HS-27A (cell line): ENCODE measurements around the gene EIF4A3.

Source experiments
- DNase-seq: peaks from one replicate; pipeline ENCODE4 v3.0.0-alpha.2; 2012; ENCODE audit warnings: low read depth, missing footprints

The EIF4A3 gene

DNA sequence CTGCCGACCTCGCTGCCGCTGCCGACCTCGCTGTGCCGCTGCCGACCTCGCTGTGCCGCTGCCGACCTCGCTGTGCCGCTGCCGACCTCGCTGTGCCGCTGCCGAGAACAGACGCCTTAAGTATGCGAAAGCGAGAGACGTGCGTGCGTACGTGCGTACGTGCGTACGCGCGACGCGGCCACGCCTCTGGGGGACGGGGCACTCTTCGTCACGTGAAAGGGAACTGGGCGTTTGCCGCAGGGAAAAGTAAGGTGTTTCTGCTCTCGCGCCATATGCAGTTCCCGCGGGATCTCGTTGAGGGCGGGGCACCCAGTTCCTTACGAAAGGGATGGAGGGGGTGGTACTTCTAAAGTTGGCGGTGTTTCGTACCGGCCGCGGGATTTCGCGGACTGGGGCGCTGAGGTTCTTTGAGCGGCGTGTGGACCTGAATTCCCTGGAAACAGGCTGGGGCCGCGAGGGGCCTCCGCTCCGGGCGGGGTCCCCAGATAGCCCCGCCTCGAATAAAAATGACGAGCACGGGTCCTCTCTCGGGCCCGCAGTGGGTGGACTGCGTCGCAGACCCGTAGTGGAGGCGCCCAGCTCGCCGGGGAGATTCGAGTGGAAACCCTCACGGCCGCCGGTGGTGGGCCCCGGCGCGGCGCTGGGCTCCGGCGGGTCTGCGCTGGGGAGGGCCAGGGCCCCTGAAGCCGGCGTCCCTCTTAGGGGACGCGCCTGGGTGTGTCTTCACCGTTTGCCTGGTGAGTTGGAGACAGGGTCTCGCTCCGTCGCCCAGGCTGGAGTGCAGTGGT, at the start of gene EIF4A3:
EIF4A3 (minus strand) TSS at position 94 of the 788 bp plus-strand sequence. CDS start 167 bp downstream, outside the sequence.
- peak; percentile 84 for DNase-seq

DNA sequence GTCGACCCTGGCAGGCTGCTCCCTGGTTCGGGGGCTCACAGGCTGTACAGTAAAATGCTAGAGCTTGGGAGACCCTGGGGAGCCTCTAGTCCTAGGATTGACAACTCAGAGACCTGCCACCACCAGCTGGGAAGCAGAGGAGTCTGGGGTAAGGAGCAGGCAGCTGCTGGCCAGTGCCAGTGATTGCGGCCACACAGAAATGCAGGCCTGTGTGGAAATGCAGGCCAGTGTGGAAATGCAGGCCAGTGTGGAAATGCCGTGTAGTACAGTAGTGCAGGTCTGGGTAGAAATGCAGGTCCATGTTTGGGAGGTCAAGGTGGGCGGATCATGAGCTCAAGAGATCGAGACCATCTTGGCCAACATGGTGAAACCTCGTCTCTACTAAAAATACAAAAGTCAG, 49.7 kb upstream of the EIF4A3 start:
- no peak for DNase-seq

DNA sequence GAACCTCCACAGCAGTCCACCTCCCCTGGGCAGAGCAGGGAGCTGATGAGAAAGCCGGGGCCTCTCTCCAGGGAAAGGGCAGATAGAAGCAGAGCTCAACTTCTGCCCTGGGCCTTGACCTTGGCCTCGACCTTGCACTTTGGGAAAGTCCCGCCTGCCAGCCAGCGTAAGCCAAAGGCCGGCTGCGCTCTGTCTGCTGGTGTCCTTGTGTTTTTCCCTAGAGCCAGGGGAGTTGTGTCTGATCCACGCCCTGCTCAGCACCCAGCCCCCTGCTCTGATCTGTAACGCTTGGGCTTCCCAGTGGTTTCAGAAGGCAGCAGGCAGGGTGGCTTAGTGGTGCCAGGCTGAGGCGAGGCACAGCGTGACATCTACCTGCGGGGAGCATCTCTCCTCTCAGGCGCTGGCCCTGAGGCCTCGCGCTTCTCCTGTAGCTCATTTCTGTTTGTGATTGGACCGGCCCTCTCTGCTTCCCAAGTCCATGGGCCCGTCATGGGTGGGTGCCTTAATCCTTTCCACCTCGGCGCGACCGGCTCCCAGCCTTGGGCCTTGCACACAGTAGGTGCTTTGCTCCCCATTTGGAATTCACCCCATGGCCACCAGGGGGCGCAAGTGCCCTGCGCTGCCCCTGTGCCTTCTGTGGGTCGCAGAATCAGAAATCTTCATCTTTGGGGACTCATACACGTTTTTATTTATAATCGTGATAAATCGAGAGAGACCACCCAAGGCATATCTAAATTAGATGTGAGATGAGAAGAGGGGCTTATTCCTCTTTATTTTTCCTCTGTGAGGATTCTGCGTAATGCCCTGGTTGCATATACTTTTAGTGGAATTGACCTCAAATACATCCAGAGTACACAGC, 49.0 kb upstream of the EIF4A3 start:
- DNase-seq: no peak

DNA sequence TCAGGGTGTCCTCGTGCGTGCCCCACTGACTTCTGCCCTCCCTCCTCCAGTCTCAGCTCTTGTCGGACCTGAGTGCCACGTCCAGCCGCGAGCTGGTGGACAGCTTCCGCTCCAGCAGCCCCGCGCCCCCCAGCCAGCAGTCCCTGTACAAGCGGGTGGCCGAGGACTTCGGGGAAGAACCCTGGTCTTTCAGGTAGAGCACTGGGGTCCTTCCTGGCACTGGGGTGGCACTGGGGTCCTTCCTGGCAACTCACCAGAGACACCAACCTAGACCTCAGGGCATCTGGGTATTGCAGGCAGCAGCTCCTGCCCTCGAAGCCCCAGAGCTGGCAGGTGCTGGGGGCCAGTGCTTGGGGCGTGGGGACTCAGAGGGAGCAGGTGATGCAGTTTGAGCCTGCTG, 48.2 kb upstream of the EIF4A3 start:
- no peak for DNase-seq

DNA sequence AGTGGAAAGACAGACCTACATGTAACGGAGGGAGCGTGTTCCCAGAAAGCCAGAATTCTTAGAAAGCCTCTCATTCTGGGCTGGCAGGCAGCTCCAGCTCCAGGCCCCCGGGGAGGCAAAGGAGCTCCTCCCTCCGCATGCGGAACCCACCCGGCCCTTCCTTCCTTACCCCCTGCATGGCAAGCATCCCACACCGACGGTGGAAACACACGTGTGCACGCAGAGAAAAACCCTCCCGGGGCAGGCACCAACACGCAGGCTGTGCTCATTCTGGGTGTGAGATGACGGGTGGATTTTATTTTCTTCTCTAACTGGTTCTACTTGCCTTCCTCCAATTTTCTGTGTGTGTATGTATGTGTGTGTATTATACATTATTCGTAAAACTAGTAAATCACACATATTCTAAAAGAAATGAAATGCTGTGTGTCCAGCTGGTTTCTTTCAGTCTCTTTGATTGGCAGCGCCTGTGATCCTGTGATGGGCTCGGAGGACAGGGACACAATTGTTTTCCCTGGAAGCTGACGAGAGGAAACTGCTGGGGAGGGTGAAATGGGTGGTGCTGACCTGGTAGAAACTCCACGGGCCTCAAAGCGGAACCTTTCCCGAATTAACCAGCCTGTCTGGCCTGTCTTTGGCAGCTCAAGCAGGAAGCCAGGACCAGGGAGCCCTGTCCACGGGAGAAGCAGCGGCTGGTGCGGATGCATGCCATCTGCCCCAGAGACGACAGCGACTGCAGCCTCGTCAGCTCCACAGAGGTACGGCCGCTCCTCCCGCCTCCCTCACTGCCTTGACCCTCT, 45.1 kb upstream of the EIF4A3 start:
- no peak for DNase-seq

DNA sequence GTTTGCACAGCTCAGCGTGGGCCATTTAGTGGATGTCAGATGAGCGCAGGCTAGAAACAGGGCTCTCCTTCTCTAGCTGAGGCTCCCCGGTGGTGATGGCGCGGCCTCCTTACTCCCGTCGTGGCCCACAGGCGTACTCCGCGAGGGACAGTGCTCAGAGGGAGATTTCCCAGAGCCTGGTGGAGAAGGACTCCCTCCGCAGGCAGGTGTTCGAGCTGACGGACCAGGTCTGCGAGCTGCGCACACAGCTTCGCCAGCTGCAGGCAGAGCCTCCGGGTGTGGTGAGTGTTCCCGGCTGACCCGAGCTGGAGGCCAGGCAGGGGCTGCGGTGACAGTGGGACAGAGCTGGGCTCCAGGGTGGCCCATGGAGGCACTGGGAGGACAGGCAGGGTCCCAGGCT, 44.3 kb upstream of the EIF4A3 start:
- no peak for DNase-seq

DNA sequence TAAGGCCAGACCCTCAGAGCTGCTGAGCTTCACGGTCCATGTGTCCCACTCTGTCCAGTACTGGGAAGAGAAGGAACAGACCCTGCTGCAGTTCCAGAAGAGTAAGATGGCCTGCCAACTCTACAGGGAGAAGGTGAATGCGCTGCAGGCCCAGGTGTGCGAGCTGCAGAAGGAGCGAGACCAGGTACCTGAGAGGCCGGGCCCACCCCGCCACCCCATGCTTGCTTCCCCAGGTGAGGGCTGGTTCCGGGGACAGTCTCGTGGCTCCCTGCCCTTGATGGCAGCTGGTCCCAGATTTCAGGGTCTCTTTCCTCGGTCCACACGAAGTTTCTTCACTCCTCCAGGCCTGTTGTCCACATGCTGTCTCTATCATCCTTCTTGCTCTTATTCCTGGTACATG, 43.8 kb upstream of the EIF4A3 start:
- DNase-seq: no peak

DNA sequence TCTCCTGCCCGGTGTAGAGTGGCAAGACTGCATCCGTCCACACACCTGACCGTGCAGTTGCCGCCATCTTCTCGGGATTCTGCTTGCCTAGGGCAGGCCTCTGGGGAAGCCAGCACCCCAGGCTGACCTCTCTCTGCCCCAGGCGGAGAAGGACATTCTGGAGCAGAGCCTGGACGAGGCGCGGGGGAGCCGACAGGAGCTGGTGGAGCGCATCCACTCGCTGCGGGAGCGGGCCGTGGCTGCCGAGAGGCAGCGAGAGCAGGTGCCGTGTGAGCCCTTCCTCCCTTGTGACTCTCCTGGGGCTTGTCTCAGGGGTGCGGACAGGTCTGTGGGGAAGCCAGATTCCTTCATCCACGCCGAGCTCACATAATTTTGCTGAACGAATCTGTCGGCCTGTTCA, 42.7 kb upstream of the EIF4A3 start:
- no peak for DNase-seq

DNA sequence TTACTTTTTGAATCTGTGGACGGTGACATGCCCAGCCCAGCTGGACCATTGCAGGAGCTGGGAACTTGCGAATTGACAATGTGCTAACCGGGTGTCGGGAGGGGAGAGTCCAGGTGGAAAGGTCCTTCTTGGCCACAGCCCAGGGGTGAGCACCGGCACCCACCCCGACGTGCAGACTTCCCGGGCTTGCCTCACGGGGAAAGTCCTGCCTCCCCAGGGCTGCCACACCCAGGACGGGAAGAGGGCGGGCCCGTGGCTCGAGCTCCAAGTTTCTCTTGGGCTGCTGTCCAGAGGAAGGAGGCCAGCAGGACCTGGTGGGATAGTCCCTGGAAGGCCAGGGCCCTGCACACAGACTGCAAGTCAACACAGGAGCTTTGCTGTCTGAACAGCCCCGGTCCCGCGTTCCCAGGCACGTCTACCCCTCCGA, 40.6 kb upstream of the EIF4A3 start:
- DNase-seq: no peak

DNA sequence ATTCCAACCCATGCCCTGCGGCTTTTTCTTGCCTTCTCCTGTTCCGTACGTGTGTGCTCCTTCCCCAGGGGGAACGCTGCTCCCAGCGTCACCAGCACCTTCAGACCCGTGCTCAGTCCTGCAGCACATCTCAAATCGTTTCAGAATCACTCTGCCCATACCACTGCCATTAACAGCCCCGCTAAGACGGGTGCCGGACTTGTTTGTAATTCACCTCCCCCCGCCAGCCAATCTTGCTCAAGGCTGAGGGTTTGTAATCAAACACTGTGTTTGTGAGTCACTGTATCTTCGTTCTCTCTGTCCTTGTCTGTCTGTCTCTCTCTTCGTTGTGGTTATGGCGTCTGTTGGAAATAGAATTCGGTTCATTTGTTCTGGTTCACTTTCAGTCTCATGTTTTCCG, 40.2 kb upstream of the EIF4A3 start:
- no peak for DNase-seq

DNA sequence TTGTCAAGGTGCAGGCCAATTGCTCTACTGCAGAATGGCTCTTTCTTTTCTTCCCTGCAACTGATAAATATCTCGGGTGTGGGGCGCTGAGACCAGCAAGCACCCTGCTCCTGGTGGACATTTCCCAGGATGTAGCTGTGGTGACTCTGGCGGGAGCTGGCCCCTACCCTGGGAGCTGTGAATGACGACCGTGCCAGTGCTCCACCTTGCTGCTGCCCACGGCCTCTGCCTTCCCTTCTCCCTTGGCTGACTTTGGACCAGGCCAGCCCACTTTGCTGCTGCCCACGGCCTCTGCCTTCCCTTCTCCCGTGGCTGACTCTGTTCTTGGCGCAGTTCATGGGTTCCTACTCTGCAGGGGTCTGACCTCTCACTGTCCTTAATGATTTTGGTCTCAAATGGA, 39.0 kb upstream of the EIF4A3 start:
- no peak for DNase-seq

DNA sequence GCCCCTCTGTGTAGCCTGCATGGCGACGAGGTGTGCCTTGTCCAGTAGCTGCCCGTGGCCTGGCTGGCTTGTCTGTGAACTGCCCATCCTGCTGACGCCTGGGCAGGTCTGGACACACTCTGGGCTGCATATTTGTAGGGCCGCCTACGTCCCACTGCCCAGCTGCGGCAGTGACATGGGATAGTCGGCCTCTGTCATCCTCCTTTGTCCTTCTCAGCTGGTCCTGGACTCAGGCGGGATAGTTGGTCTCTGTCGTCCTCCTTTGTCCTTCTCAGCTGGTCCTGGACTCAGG, 37.4 kb upstream of the EIF4A3 start:
- no peak for DNase-seq

DNA sequence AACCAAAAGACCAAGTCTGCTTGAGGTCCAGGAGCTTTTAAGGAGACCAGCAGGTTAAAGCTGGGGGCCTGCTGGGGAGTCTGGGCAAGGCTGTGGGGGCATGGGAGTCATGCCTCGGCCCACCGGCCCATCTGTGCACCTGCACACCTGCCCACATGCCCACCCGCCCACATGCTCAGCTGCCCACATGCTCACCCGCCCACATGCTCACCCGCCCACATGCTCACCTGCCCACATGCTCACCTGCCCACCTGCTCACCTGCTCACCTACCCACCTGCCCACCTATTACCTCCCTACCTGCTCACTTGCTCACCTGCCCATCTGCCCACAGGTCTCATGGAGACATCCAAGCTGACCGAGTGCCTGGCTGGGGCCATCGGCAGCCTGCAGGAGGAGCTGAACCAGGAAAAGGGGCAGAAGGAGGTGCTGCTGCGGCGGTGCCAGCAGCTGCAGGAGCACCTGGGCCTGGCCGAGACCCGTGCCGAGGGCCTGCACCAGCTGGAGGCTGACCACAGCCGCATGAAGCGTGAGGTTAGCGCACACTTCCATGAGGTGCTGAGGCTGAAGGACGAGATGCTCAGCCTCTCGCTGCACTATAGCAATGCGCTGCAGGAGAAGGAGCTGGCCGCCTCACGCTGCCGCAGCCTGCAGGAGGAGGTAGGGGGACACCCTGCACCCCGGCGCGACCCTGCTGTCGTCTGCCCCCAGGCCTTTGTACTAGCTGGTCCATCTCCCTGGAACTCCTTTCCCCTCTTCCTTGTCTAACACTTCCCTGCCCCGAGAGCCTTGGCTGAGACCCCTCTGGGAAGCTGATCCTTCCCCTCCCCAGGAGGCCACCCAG, 36.9 kb upstream of the EIF4A3 start:
- no peak for DNase-seq

DNA sequence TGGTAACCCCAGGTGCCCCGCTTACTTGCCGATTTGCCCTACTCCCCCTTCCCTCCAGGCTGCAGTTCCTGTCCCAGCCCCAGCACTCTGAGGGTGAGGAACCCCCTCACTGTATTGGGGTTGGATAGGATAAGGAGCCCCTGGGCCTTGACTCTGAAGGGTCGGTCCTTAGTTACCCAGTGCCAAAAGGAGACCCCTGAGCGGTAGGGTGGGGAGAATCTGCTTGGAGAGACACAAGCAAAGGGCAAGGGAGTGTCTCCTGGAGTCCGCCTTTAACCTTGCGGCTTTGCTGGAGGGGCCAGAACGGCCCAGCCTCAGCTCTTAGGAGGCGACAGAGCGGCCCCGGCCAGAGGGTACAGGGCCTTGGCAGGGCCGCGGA, 35.9 kb upstream of the EIF4A3 start:
- DNase-seq: no peak

DNA sequence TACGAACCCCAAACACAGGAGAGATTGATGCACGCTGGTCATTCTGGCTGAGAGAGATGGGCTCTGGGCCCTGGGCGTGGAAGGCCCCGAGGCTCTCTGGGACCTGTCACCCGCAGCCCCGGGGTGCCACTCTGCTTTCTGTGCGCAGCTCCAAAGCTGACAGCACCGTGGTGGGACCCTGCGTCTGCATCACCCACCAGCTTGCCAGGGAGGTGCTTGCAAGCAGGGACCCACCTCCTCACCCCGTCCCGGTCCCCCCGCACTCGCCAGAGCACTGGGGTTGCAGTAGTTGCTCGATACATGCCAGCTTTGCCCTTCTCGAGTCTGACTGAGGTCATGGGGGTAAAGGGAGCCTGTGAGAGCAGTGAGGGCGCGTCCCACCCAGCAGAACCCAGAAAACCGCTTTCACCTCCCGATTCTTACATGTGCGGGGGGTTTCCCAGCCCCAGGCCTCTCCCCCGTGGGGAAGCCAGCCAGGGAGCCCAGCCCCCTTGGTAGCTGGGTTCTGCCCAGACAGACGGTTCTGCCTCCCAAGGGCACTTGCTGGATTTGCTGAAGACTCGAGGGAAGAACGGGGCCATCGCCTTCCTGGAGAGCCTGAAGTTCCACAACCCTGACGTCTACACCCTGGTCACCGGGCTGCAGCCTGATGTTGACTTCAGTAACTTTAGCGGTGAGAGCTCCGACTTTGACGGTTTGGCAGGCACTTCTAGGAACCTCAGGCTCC, 35.4 kb upstream of the EIF4A3 start:
- no peak for DNase-seq

DNA sequence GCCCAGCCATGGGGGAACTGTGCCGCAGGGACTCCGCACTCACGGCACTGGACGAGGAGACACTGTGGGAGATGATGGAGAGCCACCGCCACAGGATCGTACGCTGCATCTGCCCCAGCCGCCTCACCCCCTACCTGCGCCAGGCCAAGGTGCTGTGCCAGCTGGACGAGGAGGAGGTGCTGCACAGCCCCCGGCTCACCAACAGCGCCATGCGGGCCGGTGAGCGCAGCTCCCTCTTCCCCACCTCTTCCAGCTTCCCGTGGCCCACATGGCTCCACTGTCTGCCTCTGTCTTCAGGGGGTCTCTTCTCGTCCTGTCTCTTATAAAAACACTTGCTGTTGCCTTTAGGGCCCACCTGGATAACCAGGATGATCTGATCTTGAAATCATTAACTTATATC, 34.5 kb upstream of the EIF4A3 start:
- DNase-seq: no peak

DNA sequence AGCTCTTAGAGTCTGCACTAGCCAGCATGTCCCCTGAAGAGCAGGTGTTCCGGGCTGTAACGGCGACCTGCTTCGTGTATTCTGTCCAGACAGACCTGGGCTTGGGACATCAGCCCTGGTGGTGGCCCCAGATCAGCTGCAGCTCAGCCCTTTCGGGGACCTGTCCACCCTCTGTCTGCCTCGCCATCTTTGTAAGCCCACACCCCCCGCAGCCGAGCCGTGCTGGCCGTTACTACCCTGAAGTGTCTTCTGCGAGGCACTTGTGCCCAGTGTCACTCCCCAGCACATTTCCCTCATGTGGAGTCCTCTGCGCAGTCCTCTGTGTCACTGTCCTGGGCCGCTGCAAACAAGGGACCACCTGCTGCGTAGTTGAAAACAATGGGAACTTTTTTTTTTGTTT, 33.3 kb upstream of the EIF4A3 start:
- DNase-seq: no peak

DNA sequence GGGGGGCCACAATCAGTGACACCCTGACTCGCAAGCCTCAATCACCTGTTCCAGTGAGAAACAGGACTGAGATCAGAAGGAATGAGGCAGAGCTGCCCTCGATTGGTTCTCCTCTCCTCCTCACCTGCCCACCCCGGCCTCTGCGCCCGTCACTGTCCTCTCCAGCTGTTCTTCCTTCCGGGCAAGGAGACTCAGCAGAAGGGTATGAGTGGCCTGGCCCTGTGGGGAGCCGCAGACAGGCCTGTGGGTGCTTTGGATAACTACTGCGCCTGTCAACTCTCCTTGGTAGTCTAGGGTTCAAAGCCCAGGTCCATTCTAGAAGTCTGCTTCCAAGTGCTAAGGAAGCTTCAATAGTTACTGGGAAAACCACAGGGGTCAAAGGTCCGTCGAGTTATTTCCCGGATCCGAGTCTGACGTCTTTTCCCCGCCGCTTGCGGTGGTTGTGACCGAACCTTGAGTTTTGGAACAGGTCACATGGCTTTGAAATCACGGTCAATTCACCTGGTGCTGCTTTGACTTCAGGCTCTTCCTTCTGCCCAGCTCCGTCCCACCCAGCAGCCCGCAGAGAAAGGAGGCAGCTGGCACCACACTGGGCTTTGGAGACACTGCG, 31.2 kb upstream of the EIF4A3 start:
- DNase-seq: no peak

DNA sequence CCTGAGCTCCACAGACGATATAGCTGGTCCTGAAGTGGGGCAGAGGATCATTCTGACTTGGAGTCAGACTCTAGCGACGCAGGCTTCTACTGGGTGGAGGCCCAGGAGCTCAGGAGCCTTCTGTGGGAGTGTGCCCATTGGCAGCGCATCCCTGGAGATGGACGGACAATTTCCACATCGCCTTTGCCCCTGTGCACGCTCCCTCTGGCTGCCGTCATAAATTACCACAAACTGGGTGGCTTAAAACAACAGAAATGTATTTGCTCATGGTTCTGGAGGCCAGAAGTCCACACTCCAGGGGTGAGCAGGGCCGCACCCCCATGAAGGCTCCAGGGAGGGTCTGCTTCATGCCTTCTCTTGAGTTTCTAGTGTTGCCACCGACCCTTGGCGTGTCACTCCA, 29.8 kb upstream of the EIF4A3 start:
- no peak for DNase-seq

DNA sequence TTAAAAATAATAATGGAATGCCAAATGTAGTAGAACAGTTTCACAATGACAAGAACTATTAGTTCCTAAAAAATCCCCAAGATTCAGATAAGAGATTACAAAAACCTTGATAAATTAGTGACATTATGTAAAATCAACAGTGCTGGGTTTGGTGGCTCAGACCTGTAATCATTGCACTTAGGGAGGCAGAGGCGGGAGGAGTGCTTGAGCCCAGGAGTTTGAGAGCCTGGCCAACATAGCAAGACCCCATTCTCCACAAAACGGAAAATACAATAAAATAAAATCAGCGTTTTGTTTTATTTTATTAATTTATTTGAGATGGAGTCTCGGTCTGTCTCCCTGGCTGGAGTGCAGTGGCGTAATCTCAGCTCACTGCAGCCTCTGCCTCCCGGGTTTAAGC, 27.0 kb upstream of the EIF4A3 start:
- no peak for DNase-seq

DNA sequence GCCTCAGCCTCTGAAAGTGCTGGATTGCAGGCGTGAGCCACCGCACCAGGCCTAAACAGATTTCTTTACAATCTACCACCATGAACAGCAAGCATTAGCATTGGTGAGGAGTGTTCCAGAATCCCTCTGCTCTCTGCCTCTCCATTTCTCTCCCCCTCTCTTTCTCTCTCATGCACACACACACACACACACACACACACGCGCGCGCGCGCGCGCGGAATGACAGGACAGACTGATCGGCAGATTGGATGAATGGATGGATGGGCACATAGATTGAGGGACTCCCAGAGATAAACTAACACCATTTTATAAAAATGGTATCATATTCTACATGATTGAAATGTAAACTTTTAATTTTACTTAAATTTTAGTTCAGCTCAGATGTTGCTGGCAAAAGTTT, 26.2 kb upstream of the EIF4A3 start:
- no peak for DNase-seq
